ENCODE data around the gene PLEKHM1. TPM values are rescaled to one million over a fixed set of nuclear protein-coding genes. Genes with fewer than 3 reads are reported as not detected.

Gene PLEKHM1
- total RNA-seq, 2 experiments from 2014 or later: 48.6 to 53.0 TPM

- DNase-seq: no peak
- H3K27ac Mint-ChIP-seq: no peak overlapping the region
- peaks cover 57% of the 10 kb centered on the region for H3K36me3 Mint-ChIP-seq (ENCODE audit: low read depth)
- no peak overlapping the region for H3K4me3 Mint-ChIP-seq
- CTCF ChIA-PET: no interaction called here
- no peaks in the 10 kb centered on the region for H3K27me3 Mint-ChIP-seq
- H3K4me1 Mint-ChIP-seq: peaks cover 36% of the 10 kb centered on the region
- POLR2A ChIA-PET: no interaction called here
- H3K9me3 Mint-ChIP-seq: no peaks in the 10 kb centered on the region
Measured at GRCh38 chr17:45405250-45406086, 85.1 kb downstream of the PLEKHM1 start.

GRCh38 chr17:45404870-45405249 is 85.7 kb downstream of the PLEKHM1 start:
- Mint-ChIP-seq H3K4me3 (no peak overlapping the region), H3K9me3 (no peaks in the 10 kb centered on the region), H3K27me3 (no peaks in the 10 kb centered on the region), H3K27ac (no peak overlapping the region), H3K4me1 (peaks cover 31% of the 10 kb centered on the region), H3K36me3 (ENCODE audit: low read depth) (peaks cover 56% of the 10 kb centered on the region)
- DNase-seq: no peak
- ChIA-PET CTCF (interaction anchor here (0.5 kb wide), 1 partner anchor 902 kb away, joined by 3 read pairs; no protein-coding TSS in a partner anchor), POLR2A (no interaction called here)

GRCh38 chr17:45403906-45404490 is 86.5 kb downstream of the PLEKHM1 start:
- H3K4me3 Mint-ChIP-seq: no peak overlapping the region
- no peak for DNase-seq
- POLR2A ChIA-PET: no interaction called here
- peaks cover 28% of the 10 kb centered on the region for H3K4me1 Mint-ChIP-seq
- H3K27ac Mint-ChIP-seq: peak overlapping the region; percentile 42
- CTCF ChIA-PET: interaction anchor here (1.2 to 1.8 kb wide), 3 partner anchors 9 to 127 kb away, joined by 3 to 4 read pairs (median 4); partner anchors contain the start of gene MAP3K14
- H3K27me3 Mint-ChIP-seq: no peaks in the 10 kb centered on the region
- H3K9me3 Mint-ChIP-seq: no peaks in the 10 kb centered on the region
- H3K36me3 Mint-ChIP-seq (ENCODE audit: low read depth): peaks cover 58% of the 10 kb centered on the region

- Mint-ChIP-seq H3K4me1 (peaks cover 17% of the 10 kb centered on the region), H3K36me3 (ENCODE audit: low read depth) (peaks cover 55% of the 10 kb centered on the region), H3K9me3 (no peaks in the 10 kb centered on the region), H3K27me3 (no peaks in the 10 kb centered on the region), H3K27ac (no peak overlapping the region), H3K4me3 (no peak overlapping the region)
- ChIA-PET CTCF (interaction anchor here (0.5 to 1.8 kb wide), 2 partner anchors 8 to 228 kb away, joined by 3 to 4 read pairs; no protein-coding TSS in a partner anchor), POLR2A (no interaction called here)
- no peak for DNase-seq
Measured at GRCh38 chr17:45402916-45403315, 87.6 kb downstream of the PLEKHM1 start.

GRCh38 chr17:45398800-45399199 is 91.7 kb downstream of the PLEKHM1 start:
- Mint-ChIP-seq H3K36me3 (ENCODE audit: low read depth) (peaks cover 45% of the 10 kb centered on the region), H3K4me3 (no peak overlapping the region), H3K27ac (no peak overlapping the region), H3K4me1 (no peaks in the 10 kb centered on the region), H3K9me3 (no peaks in the 10 kb centered on the region), H3K27me3 (no peaks in the 10 kb centered on the region)
- ChIA-PET CTCF (interaction anchor here (2.9 kb wide), 1 partner anchor 11 kb away, joined by 7 read pairs; no protein-coding TSS in a partner anchor), POLR2A (no interaction called here)
- no peak for DNase-seq

- no peaks in the 10 kb centered on the region for H3K4me1 Mint-ChIP-seq
- no peak overlapping the region for H3K4me3 Mint-ChIP-seq
- H3K27me3 Mint-ChIP-seq: no peaks in the 10 kb centered on the region
- no peak for DNase-seq
- no peak overlapping the region for H3K27ac Mint-ChIP-seq
- no peaks in the 10 kb centered on the region for H3K9me3 Mint-ChIP-seq
- ChIA-PET CTCF (interaction anchor here (0.6 to 0.8 kb wide), 2 partner anchors 12 to 24 kb away, joined by 3 read pairs; no protein-coding TSS in a partner anchor), POLR2A (interaction anchor here (0.6 kb wide), 1 partner anchor 149 kb away, joined by 3 read pairs; no protein-coding TSS in a partner anchor)
- H3K36me3 Mint-ChIP-seq (ENCODE audit: low read depth): peaks cover 38% of the 10 kb centered on the region
Measured at GRCh38 chr17:45397796-45398195, 92.7 kb downstream of the PLEKHM1 start.

GRCh38 chr17:45396496-45397205 is 93.9 kb downstream of the PLEKHM1 start:
- Mint-ChIP-seq H3K9me3 (no peaks in the 10 kb centered on the region), H3K27me3 (no peaks in the 10 kb centered on the region), H3K27ac (no peak overlapping the region), H3K4me3 (no peak overlapping the region), H3K4me1 (peaks cover under 1% of the 10 kb centered on the region), H3K36me3 (ENCODE audit: low read depth) (peaks cover 30% of the 10 kb centered on the region)
- ChIA-PET CTCF (interaction anchor here (0.6 kb wide), 1 partner anchor 199 kb away, joined by 5 read pairs; no protein-coding TSS in a partner anchor), POLR2A (no interaction called here)
- DNase-seq: no peak

GRCh38 chr17:45395569-45396415 is 94.7 kb downstream of the PLEKHM1 start:
- CTCF ChIA-PET: interaction anchor here (0.5 to 1.5 kb wide), 6 partner anchors 8 to 170 kb away, joined by 3 to 4 read pairs (median 3); no protein-coding TSS in a partner anchor

GRCh38 chr17:45394913-45395568 is 95.5 kb downstream of the PLEKHM1 start:
- H3K36me3 Mint-ChIP-seq (ENCODE audit: low read depth): peaks cover 23% of the 10 kb centered on the region
- no peak overlapping the region for H3K4me3 Mint-ChIP-seq
- CTCF ChIA-PET: interaction anchor here (0.5 to 2.0 kb wide), 10 partner anchors 8 to 197 kb away, joined by 3 to 8 read pairs (median 3); no protein-coding TSS in a partner anchor
- no peaks in the 10 kb centered on the region for H3K9me3 Mint-ChIP-seq
- peak; percentile 38 for DNase-seq
- peaks cover 4% of the 10 kb centered on the region for H3K4me1 Mint-ChIP-seq
- POLR2A ChIA-PET: no interaction called here
- no peak overlapping the region for H3K27ac Mint-ChIP-seq
- no peaks in the 10 kb centered on the region for H3K27me3 Mint-ChIP-seq

More at GRCh38 chr17:45395569-45396415, 94.7 kb downstream of the PLEKHM1 start:
- no peak for DNase-seq
- Mint-ChIP-seq H3K9me3 (no peaks in the 10 kb centered on the region), H3K36me3 (ENCODE audit: low read depth) (peaks cover 23% of the 10 kb centered on the region), H3K4me3 (no peak overlapping the region), H3K27me3 (no peaks in the 10 kb centered on the region), H3K4me1 (peaks cover 4% of the 10 kb centered on the region), H3K27ac (no peak overlapping the region)
- POLR2A ChIA-PET: no interaction called here

- no peak for DNase-seq
- Mint-ChIP-seq H3K36me3 (ENCODE audit: low read depth) (peaks cover 22% of the 10 kb centered on the region), H3K9me3 (no peaks in the 10 kb centered on the region), H3K27ac (no peak overlapping the region), H3K4me3 (no peak overlapping the region), H3K4me1 (peaks cover 4% of the 10 kb centered on the region), H3K27me3 (no peaks in the 10 kb centered on the region)
- POLR2A ChIA-PET: no interaction called here
- CTCF ChIA-PET: interaction anchor here (0.6 to 3.4 kb wide), 10 partner anchors 9 to 259 kb away, joined by 3 to 10 read pairs (median 4); partner anchors contain the start of gene ACBD4
Measured at GRCh38 chr17:45394564-45394912, 96.0 kb downstream of the PLEKHM1 start.

GRCh38 chr17:45394091-45394490 is 96.4 kb downstream of the PLEKHM1 start:
- DNase-seq: no peak
- CTCF ChIA-PET: interaction anchor here (0.6 to 3.4 kb wide), 8 partner anchors 9 to 259 kb away, joined by 3 to 10 read pairs (median 4); partner anchors contain the start of gene ACBD4
- no peak overlapping the region for H3K27ac Mint-ChIP-seq
- peaks cover 4% of the 10 kb centered on the region for H3K4me1 Mint-ChIP-seq
- POLR2A ChIA-PET: interaction anchor here (0.6 kb wide), 1 partner anchor 933 kb away, joined by 5 read pairs; no protein-coding TSS in a partner anchor
- no peaks in the 10 kb centered on the region for H3K9me3 Mint-ChIP-seq
- H3K36me3 Mint-ChIP-seq (ENCODE audit: low read depth): peaks cover 21% of the 10 kb centered on the region
- no peak overlapping the region for H3K4me3 Mint-ChIP-seq
- H3K27me3 Mint-ChIP-seq: no peaks in the 10 kb centered on the region
